NT2/D1 (cell line): ENCODE measurements around the gene ANAPC13.

Source experiments
- SUZ12 ChIP-seq: IDR thresholded peaks from 2 replicates; pipeline ENCODE4 v1.6.1; 2011; ENCODE audit not compliant: insufficient read length, insufficient read depth; ENCODE audit errors: extremely low read depth
- YY1 ChIP-seq: IDR thresholded peaks from 2 replicates; pipeline ENCODE4 v1.6.1; 2011; ENCODE audit not compliant: insufficient read length, insufficient read depth

DNA sequence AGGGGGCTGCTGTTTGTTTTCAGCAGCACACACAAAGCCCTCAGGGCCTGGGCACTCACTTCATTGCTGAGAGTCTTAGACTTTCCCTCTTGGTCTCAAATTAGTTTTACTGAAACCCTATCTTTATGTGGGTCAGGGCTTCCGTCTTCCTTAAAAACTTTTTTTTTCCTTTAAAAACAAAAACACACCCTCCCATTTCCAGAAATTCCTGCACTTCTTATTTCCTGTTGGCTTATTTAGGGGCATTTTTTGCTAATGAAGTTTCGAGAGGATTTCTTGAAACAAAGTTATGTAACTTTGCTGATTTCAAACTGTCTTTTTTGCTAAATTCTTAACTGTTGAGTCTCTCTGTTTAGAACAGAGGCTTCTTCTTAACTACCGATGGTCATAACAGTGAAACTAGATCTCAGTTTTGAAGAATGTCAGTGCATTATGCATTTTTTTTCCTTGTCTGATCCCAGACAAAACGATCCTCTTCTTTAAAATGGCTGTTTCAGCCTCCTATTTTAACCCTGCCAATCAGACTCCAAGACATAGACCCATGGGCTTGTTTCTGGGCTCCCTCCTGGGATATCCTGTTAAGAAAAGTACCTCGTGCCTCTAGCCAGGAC lies 23.3 kb downstream of the ANAPC13 start:
- no peak for TF ChIP-seq YY1
- no peak for TF ChIP-seq SUZ12
